MM.1S (cell line): ENCODE measurements around the gene SAXO1.

Experiments used
- CTCF ChIP-seq: fragments of 300-600 bp; sonication (generic); IDR thresholded peaks from 2 replicates; pipeline ENCODE4 v1.5.1; 2016; ENCODE audit warnings: antibody characterized with exemption, low read length, mixed read lengths
- EZH2 ChIP-seq: fragments of 300-600 bp; sonication (generic); optimal IDR thresholded peaks from 2 replicates; pipeline ENCODE3; 2017; ENCODE audit warnings: low read depth, mild to moderate bottlenecking, antibody characterized with exemption, low read length, mixed read lengths
- EZH2phosphoT487 ChIP-seq: fragments of 300-600 bp; sonication (generic); IDR thresholded peaks from 2 replicates; pipeline ENCODE4 v1.6.1; 2018; ENCODE audit warnings: antibody characterized with exemption, low read length

- no peak for TF ChIP-seq CTCF
- TF ChIP-seq EZH2: no peak
- no peak for TF ChIP-seq EZH2phosphoT487
Observed at GRCh38 chr9:18971404-18971803, 61.6 kb downstream of the SAXO1 start.
